Left kidney (tissue), 2 donors: Measurements from ENCODE around the gene RTP5. TPM values are rescaled to one million over a fixed set of nuclear protein-coding genes. Genes with fewer than 3 reads are reported as not detected.

Experiments
- DNase-seq: peaks from one replicate; pipeline ENCODE4 v3.0.0-alpha.2; 2013
- polyA plus RNA-seq: library from polyadenylated mRNA; unstranded; fragments of 120-200 nt; gene quantifications from one replicate; pipeline ENCODE4 v1.2.1, GENCODE V29; 2013; ENCODE audit not compliant: insufficient read length

The RTP5 gene
- polyA plus RNA-seq, 1 donor: not detected

- DNase-seq: no peak
These were observed 11.9 kb upstream of the RTP5 start for GRCh38 chr2:241857572-241858121.

DNA sequence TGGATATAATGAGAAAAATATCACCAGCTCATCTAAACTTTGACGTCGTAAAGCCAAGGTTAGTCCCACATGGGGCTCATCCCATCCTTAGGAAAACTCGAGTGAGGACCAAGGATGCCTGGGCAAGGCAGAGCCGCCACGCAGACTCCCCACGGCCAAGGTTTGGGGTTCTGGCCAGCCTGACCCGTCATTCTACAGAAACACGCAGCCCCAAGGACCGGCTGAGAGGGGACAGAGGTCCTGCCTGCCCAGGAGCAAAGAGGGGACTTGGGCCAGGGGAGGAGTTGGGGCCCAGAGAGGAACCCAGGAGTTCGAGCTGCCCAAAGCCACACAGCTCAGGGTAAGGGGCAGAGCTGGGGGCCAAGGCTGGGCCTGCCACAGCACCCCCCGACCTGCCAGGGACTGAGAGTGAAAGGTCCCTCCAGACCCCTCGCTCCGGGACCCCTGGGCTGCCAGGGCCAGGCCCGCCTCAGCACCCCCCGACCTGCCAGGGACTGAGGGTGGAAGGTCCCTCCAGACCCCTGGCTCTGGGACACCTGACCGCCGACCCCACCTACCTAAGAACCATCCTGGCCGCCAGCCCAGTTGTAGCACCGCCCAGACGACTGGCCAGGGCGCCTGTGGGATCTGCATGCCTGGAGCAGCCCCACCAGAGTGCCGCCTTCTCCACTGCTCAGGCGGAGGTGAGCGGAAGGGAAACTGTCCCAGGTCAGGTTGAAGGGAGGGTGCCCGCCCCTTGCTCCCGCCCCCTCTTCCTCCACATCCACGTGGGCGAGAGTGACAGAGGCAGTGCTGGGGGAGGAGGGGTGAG, 11.1 kb upstream of the RTP5 start, which contains the start of gene PDCD1:
PDCD1 (minus strand) TSS at position 689 of the 811 bp plus-strand sequence; CDS start at position 633, 56 bp downstream.
- no peak for DNase-seq

- no peak for DNase-seq
These were observed 10.5 kb upstream of the RTP5 start for GRCh38 chr2:241859017-241859435.

DNA sequence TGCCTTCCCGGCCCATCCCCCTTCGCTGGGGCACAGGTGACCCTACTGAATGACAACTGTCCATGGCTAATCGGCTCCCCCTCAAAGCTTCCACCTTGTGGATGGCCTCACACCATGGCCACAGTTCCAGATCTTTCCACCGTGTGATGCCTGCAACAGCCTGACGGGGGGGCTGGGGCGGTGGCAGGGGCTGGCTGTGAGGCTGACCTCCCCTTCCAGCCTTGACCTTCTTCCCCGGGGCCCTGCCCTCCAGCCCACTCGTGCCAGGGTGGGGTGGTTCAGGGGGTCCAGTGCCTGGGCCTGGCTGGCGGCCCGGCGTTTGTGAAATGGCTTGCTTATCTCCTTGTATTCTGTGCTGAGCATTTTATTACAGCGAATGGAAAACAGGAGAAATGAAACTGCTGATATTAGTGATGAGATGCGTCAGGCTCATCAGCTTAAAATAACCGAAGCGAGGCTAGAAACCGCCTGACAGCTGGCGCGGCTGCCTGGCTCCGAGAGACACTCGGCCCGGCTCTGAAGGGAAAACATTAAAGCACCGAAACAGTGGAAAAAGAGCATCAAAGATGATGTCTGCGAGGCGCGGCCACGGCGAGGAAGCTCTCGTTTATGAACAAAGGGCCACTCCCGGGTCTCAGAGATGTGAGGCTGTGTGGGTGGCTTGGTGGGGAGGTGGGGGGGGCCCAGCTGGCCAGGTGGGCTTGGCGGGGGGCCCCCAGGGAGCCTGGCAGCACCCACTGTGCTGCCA, 9.9 kb upstream of the RTP5 start:
- DNase-seq: no peak

DNA sequence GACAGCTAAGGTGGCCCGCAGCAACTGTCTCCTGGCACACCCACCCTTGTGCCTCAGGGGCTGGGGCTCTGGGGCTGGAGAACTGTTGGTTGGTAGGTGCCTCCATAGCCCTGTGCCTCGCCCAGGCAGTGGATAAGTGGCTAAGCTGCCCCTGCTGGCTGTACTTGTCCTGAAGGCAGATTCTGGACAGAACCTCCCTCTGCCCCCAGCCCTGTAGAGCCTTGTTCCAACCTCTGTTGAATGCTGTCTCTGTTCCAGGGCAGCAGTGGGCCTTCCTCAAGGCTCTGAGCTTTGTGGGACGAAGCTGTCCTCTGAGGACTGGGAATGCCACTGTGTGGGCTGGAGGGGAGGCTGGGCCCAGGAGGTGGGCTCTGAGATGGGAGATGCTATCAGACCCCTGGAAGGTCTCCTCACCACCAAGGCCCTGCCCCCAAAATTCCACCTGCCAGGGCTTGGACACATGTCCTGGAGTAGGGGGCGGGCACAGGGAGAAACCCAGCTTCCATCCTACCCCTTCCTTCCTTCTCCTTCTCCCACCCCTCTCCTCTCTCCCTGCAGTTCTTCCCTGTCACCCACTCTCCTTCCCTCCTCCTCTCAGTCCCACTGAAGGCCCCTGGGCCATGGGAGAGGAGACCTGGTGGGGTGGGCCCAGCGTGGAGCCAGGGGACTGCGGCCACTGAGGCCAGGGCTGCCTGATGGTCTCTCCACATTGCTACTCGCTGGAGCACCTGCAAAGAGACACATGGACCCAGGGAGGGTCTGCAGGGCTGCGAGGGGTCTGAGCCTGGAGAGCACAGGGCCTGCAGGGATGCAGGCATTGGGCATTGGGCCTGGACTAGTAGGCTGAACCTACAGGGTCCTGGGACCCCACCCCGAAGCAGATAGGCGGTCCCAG, 9.1 kb upstream of the RTP5 start:
- DNase-seq: no peak

DNA sequence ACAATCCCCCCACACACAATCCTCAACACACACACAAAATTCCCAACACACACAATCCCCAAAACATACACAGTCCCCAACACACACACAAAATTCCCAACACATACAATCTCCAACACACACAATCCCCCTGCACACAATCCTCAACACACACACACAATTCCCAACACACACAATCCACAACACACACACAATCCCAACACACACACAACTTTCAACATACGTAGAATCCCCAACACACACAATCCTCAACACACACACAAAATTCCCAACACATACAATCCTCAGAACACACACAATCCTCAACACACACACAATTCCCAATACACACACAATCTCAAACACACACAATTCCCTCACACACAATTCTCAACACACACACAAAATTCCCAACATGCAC, 8.3 kb upstream of the RTP5 start:
- DNase-seq: no peak

DNA sequence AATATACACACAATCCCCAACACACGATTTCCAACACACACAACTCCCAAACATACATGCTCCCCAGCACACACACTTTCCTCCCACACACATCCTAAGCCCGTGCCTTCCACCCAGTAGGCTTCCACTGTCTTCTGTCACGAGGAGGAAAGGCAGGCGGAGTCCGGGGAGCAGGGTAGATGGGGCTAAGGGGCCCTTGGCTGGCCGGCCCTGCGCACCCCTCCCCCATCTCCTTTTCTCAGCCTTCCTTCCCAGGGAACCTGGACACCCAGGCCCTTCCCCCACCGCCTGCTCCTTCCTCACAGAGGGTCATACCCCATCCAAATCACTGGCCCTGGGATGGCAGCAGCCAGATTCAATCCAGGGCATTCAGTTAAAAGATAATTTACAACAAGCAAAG, 7.4 kb upstream of the RTP5 start:
- no peak for DNase-seq

GRCh38 chr2:241862775-241863535, 6.6 kb upstream of the RTP5 start:
- no peak for DNase-seq

GRCh38 chr2:241863536-241863954, 6.0 kb upstream of the RTP5 start:
- no peak for DNase-seq

GRCh38 chr2:241864168-241864849, 5.2 kb upstream of the RTP5 start:
- no peak for DNase-seq

- DNase-seq: no peak
These were observed 4.7 kb upstream of the RTP5 start for GRCh38 chr2:241864850-241865213.

- DNase-seq: no peak
These were observed 4.0 kb upstream of the RTP5 start for GRCh38 chr2:241865416-241865956.

DNA sequence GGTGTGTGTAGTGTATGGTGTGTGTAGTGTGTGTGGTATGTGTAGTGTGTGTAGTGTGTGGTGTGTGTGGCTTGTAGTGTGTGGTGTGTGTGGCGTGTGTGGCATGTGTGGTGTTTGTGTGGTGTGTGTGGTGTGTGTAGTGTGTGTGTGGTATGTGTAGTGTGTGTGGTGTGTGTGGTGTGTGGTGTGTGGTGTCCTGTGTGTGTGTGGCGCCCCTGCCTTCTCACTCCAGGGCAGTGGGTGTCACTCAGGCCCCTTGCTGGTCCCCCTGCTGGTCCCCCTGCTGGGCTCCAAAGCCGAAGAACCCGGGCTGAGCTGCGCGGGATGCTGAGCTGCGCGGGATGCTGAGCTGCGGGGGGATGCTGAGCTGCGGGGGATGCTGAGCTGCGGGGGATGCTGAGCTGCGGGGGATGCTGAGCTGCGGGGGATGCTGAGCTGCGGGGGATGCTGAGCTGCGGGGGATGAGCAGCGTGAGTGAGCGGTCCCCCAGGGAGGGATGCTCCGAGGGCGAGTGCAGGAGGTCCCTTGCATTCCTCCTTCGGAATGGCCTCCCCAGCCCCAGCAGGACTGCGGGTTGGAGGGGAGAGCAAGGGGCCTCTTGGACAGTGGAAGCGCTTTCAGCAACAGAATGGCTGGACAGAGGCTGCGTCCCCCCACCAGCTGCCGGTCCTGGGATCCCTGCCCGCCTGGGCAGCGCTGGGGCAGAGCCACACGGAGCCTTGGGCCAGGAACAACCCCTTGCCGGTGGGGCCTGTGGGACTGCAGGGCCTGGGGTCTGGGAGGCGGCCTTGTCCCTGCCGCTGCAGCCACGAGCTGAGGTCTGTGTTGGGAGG, 3.4 kb upstream of the RTP5 start:
- DNase-seq: no peak

- no peak for DNase-seq
These were observed 2.5 kb upstream of the RTP5 start for GRCh38 chr2:241866790-241867645.

GRCh38 chr2:241867776-241868420, 1.6 kb upstream of the RTP5 start:
- DNase-seq: no peak

DNA sequence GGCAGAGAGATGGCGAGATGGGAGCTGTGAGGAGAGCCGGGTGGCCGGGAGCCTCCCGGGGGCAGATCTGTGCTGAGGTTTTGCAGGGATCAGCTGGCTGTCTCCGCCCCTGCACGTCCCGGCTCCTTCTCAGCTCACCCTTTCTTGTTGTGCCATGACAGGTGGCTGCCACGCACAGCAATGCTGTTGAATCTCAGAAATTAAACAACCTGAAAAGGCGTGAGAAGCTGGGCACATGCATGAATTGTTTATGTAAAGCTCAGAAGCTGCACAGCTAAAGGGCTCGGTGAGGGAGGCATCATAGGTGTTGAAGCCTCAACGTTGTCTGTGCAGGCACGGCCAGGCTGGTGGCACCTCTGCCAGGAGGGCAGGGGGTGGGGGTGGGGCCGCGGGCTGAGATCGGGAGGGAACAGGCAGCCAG, 858 bp upstream of the RTP5 start:
- DNase-seq: no peak

GRCh38 chr2:241870081-241870541, 582 bp downstream of the RTP5 start:
- DNase-seq: no peak
